GM21528 (cell line): ENCODE measurements around the gene LRPPRC.
"Not testable (repeated sequence)": the region's sequence is repeated elsewhere in the genome, so short reads cannot be mapped to it uniquely, and the experiment has no call there.

Experiments used
- ATAC-seq: cut with Tn5 transposase; IDR thresholded peaks from one replicate; pipeline ENCODE4 v1.9.1; 2021; ENCODE audit warnings: mild to moderate bottlenecking, moderate library complexity; ENCODE audit not compliant: unreplicated experiment, low FRiP score

LRPPRC gene

DNA sequence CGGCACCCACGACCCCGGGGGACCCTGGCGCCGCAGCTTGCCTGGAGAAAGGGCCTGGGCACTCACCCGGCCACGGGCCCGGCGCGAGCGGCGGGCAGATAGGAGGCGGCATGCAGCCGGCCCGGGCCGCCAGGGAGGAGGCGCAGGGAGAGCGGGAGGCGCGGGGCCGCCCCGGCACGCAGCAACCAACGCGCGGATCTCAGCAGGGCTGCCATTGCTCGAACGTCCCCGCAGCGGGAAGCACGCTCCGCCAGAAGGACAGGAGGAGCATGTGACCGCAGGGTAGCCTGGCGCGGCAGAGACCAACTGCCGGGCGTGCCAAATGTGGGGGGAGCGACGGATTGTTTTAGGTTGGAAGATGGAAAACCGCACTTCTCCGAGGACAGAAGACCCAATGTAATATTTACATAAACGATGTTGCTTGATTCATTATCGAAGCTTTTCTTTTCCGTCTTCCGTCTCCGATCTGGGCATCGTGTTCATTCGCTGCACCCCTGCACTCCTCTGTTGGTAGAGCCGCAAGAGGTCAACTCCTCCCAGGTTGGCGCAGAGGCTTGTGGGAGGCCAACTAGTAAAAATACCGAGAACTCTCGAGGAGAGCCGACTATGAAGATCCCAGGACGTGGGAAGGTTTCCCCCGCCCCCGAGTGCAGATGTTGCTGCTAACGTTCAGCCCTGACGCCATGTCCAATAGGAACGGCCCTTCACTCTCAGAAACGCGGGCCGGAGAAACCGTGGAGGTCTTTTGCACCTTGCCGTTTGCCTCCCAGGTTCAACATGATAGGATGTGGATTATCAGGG, at the start of gene LRPPRC:
LRPPRC (minus strand) TSS at position 257 of the 801 bp plus-strand sequence; CDS start at position 215, 42 bp downstream.
- peak; percentile 95 for ATAC-seq

DNA sequence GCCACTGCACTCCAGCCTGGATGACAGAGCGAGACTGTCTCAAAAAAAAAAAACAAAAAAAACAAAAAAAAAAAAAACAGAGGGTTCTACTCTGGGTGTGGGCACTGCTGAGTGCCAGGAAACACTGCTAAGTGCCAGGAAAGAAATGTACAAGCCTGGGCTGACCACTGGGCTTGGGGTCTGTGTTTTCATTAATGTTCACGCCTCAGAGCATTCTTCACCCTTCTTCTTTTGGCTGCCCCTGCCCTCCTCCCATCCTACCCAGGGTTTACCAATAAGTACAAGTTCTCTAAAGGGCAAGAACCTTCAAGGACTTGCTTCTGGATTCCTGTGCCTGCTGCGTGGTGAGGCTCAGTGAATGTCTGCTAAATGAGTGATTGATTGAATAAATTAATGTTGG, 49.3 kb upstream of the LRPPRC start:
- ATAC-seq, result no peak

DNA sequence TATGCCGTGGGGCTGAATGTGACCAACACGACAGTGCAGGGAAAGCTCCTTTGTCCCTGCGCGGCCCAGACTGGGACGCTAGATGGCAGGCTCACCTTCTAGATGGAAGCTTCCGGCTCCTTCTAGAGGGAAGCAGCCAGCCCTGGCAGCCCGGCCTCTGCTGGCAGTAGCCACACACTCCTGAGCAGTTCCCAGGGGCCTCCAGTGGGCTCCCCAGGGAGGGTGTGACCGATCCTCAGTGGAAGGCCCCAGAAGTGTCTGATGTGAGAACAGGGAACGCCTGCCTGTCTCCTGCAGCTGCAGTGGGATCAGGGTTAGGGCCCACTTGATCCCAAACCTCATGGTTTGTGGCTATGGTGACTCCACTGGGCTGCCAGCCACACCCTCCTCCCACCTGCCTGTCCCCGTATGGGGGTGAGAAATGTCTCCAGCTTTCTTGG, 48.5 kb upstream of the LRPPRC start:
- peak; percentile 96 for ATAC-seq

DNA sequence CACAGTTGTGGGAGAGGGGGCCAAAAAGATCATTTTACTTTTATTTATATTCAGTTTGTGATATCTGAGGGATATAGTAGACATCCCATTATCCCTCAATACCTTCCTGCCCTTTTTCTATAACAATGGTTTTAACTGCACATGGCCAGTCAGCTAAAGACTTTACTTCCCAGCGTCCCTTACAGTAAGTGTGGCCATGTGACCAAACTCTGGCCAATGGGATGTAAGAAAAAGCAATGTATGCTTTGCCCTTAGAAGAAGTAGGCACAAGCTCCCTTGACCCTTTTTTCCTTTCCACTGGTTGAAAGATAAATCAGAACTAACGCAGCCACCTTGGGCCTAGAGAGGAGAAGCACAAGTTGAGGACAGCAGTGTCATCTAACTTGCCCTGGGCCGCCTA, 44.6 kb upstream of the LRPPRC start:
- no peak for ATAC-seq

DNA sequence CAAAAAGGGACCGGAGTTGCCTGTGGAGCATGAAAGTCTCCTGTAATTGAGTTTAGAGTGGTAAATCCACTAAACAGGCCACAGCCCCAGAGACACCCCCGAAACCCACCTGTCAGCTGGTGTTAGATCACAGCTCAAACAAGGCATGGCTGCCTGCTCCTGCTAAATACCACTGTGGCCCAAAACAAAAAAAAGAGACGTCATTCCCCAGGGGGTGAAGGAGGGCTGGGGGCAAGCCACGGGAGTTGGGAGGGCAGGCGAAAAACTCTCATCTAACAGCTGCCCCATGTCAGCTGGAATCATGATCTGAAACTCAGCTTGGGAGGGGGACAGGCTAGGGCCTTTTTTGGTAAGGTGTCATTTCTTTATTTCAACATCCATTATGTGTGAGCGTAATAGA, 42.5 kb upstream of the LRPPRC start:
- no peak for ATAC-seq

DNA sequence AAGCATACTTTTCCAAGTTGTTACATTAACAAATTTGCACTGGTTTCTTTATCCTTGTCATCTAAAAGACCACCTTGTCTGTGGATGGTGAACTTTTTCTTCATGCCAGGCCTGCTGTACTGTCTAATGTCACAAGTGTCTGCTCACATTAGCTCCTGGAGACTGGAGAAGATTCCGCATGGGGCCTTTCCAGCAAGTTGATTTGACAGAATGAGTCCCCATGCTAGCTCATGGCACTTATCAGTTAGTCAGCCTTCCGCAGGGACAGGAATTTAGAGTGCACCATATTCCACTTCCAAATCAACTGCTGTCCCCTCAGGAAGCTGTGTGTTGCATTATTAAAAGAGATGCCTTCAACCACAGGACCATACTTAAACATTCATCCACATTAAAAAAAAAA, 41.4 kb upstream of the LRPPRC start:
- ATAC-seq, result no peak

DNA sequence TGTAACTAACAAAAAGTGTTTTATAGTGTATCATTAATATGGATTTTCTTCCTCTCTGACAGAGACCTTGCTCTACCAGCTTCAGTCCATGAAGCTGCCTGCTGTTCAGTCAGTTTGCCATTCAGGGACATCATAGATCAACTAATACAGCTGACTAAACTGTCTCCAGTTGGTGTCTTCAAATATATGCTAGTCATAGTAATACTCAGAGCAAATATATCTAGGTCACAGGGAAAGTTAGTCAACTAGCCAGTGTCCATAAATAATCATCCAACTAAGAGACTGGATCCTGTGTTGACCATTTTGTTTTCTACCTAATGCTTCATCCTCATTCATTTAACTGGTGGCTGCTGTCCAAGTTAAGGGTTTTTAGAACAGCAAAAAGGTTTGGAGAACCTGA, 38.2 kb upstream of the LRPPRC start:
- ATAC-seq, result no peak

DNA sequence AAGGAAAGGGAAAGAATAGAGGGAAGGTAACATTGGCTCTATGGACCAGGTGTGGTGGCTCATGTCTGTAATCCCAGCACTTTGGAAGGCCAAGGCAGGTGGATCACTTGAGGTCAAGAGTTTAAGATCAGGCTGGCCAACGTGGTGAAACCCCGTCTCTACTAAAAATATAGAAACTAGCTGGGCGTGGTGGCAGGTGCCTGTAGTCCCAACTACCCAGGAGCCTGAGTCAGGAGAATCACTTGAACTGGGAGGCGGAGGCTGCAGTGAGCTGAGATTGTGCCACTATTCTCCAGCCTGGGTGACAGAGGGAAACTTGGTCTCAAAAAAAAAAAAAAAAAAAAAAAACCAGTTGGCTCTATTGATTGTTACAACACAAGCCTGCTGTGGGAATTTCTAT, 31.3 kb upstream of the LRPPRC start:
- not testable (repeated sequence) for ATAC-seq

DNA sequence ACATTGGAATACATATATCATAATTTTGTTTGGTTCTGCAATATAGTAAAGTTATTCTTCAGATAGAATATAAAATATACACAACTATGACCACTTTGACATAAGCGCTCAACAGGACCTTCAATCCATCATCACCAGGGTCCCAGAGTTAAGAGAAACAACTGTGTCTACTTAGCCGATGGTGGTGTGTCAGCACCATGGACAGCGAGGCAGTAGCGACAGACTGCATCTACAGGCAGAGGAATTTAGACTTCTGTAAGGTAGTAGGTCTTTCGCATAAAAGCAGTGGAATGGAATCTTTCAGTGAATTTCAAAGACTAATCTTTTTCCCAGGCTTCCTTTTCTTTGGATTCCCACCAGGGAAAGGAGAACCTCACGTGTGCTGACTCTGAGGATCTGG, 20.5 kb upstream of the LRPPRC start:
- no peak for ATAC-seq

DNA sequence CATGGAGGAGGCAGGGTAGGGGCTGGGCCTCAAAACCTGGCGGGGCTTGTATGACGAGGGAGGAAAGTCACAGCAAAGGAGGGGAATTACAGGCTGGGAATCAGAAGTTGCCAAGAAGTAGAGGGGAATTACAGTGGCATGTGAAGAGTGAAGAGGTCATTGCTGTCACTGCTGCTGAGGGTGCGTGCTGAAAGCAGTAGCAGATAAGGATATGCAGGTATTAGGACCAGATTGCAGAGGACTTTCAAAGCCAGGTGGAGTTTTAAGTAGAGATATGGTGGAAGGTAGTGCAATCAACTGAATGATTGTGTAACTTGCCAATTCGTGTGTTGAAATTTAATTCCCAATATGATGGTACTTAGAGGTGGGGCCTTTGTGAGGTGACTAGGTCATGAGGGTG, 19.4 kb upstream of the LRPPRC start:
- ATAC-seq, result no peak

DNA sequence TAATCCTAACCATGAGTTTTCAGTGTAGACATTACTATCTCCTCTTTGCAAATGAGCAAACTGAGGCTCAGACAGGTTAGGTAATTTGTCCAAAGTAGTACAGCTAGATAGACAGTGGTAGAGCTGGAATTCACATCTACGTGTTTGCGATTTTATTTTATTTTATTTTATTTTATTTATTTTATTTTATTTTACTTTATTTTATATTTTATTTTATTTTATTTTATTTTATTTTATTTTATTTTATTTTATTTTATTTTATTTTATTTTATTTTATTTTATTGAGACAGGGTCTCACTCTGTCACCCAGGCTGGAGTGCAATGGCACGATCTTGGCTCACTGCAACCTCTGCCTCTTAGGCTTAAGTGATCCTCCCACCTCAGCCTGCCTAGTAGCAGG, 17.4 kb upstream of the LRPPRC start:
- ATAC-seq, result not testable (repeated sequence)

DNA sequence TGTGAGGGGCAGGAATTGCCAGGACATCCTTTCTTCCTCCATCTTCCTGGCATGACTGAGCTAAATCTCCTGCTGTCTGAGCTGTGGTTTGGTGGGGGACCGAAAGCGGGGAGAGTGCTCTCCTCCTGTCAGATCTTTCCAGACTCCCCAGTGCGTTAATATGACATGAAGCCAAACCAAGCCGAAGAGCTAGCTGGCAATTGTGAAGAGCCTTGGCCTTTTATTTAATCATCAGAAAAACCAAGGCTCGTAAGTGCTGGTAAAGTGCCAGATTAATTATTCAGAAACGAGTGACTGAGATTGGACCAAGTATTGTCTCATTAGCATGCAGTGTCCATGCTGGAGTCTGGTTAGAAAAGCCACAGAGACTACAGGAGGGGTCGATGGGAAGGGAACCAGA, 14.5 kb upstream of the LRPPRC start:
- no peak for ATAC-seq

DNA sequence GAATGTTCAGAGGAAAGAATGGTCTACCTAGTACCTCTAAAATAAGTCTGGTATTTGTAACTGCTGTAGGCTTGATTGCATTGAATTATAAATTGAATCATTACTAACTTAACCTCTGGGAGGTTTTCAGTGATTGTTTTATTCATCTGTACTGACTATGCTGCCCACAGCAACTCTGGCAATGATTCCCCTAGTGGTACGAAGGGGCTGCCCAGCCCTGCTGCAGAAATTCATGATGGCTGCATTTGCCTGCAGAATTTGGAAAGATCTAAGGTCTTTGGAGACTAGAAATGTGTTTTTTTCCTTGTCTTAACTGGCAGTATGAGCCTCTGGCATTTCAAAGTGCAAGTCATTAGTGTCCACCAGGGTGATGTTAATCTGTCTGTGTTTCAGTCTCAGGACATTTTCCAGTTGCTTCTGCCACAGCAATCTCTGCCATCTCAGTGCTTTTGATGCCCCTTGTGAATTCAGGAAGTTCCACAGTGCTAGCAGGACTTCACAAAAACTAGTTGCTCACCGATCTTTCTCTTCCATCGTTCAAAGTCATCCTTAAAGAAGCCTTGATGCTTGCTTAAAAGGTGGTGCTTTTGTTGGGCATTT, 13.4 kb upstream of the LRPPRC start:
- no peak for ATAC-seq

DNA sequence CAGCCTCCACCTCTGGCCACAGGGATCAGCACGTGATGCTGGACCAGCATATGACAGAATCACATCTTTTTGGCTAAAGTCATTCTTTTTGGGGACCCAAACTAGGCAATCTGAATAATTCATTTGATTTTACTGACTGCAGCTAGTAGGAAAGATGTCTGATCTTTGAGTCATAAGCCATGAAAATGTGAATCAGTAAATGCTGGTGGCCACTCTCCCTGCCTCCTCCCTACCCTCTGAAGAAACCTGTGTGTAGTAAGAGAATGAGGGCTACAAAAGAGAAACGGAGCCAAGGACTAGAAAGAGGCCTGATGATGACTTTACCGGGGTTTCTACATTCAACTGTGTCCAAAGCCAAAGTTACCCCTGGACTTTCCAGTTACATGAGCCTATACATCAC, 10.1 kb upstream of the LRPPRC start:
- ATAC-seq, result no peak

DNA sequence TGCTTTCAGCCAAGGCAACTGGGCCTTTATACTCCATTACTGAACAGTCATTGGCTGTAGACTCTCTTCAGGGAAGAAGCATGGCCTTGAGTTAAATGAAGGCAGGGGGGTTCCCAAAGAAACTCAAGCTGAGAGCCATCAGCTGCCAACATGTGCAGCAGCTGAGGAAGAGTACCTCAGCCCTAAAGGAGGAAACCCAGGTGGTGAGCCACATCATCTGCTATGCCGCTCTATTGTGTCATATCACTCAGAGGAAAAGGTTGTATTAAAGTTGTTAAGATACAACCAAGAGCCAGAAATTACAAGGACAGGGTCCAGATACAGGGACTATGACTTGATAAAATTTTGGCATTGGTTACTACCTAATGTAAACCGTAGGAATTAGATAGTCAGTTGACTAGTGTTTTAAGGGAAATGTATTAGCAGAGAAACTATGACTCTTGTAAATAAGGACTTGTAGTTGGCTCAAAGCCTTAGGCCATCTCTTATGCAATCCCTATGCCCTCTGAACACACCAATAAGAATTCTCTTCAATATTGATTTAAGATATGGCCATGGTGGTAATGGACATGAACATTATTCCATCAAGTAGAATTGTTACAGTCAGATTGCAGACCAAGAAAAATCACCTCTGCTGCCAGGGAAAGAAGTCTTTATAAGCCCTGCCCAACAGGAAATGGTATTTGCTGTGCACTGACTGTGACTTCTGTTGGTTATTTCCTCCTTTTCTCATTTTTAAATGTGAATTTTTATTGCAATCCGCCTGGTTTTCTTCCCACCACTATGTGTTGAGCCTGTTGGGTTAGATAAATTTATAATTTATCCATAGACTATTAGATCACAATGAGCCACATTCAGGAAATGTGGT, 9.2 kb upstream of the LRPPRC start:
- ATAC-seq, result no peak

DNA sequence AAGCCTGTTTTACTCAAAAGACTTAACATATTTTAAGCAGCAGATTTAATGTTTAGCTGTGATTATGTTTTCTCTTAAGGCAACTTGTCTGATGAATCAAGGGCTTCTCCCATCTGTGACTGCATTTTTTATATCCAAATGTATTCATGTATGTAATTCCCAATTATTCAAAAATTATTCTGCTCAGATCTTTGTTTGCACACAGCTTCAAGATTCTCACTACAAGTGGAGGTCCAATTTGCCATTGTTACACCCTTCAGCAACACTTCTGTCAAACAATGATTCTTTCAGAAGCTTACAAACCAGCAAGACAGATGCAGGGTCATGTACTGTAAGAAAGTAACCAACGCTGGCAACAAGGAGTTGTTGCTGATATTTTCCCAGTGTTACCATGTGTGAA, 5.9 kb upstream of the LRPPRC start:
- ATAC-seq, result no peak

DNA sequence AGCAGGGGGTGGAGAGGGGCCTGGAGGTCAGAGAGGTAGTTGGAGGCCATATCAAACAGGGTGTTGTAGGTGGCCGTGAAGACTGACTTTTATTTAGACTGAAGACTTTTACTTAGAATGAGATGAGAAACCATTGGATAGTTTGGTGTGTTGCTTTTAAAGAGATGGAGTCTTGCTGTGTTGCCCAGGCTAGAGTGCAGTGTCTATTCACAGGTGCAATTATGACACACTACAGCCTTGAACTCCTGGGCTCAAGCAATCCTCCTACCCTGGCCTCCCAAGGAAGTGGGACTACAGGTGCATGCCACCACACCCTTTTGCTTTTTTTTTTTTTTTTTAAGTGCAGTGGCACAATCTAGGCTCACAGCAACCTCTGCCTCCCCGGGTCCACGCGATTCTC, 2.5 kb upstream of the LRPPRC start:
- no peak for ATAC-seq

DNA sequence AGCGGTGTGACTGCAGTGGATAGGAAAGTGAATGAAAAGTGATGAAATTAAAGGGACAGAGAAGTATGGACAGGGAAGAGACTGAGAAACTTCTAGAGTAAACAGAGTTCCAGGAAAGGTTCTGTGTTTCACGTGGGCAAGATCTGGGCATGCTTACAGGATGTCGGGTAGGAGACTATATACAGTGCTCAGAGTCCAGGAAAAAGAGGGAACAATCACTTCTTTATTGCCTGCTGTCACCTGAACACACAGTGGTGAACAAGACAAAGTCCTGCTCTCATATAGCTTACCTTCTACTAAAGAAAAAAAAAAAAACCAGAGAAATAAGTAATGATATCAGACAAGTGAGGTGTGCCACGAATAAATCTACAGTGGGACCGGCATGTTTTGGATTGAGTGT, 2.4 kb downstream of the LRPPRC start:
- no peak for ATAC-seq

DNA sequence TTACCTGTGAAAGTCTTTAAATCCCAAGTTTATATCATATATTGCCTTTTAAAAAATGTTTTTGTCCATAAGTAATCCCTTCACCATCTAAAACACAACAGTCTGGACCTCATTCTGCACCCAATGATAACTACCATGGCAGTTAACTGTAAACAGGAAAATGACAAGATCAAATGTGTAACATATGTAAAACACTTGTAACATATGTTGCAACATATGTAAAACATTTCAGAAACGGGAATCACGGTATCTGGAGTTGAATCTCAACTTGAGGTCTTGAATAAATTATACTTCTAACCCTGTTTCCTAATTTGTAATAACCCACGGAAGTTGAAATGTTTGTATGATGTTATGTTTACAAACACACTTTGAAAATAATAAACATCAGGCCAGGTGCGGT, 6.2 kb downstream of the LRPPRC start:
- ATAC-seq, result no peak

DNA sequence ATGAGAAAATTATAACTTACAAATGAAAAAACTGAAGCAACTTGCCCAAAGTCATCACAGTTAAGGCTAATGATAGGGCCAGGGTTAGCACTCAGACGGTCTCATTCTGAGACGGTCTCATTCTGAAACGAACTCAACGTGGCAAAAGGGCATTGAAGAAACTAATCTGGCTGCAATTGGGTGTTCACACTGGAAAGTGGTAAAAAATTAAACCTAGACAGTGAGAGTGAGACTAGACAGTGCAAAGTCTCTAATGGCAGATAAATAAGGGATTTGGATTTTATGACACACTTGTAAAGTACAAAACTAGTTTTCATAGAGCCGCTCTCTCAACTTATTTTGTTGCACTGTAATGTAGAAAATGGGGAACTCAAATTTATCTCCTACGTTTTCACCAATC, 9.2 kb downstream of the LRPPRC start:
- no peak for ATAC-seq

DNA sequence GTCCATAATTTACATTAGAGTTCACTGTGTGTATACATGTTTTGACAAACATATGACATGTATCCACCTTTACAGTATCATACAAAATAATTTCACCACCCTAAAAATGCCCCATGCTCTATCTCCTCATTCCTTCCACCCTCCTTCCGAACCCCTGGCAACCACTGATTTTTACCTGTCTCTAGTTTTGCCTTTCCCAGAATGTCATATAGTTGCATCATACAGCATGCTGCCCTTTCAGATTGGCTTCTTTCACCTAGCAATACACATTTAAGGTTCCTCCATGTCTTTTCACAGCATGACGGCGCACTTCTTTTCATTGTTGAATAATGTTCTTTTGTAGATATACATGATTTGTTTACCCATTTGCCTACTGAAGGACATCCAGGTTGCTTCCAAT, 10.4 kb downstream of the LRPPRC start:
- no peak for ATAC-seq
